Stimulated activated naive CD4-positive, alpha-beta T cell treated with Interleukin-2 at 50 U/mL for 16 hours (primary cell): Measurements from ENCODE around the gene POLR3GL.

ENCODE experiments used
- DNase-seq: peaks from one replicate; lab custom pipeline; 2025; lab: John Stamatoyannopoulos, UW

The POLR3GL gene

DNA sequence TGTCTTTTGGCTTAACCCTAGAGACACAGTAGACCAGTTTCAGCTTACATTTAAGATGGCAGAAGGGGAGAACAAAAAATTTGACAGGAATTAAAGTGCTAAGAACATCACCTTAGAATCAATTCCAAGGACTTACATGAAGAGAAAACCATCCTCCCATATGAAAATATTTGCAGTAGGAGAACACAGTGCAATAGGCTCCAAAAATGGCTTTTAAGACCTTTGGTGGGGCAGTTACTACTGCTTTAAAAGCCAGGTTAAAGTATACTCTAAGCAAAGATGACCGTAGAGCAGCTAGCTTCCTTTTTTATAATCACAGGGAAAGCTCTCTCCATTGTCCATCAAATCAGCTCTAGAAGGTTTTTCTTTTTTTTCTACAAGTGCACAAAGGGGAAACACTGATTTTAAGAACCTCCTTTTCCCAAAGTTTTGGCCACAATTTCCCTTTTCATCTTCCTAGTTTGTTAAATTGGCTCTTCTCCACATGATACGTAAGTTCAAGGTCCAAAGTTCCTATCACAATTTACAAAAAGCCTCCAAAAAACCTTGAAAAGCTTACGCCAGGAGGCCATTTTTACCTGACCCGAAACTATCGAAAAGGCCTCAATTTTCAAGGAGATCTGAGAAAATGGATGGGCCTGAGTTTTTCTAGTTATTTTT is 28.6 kb downstream of the POLR3GL start:
- DNase-seq: no peak

DNA sequence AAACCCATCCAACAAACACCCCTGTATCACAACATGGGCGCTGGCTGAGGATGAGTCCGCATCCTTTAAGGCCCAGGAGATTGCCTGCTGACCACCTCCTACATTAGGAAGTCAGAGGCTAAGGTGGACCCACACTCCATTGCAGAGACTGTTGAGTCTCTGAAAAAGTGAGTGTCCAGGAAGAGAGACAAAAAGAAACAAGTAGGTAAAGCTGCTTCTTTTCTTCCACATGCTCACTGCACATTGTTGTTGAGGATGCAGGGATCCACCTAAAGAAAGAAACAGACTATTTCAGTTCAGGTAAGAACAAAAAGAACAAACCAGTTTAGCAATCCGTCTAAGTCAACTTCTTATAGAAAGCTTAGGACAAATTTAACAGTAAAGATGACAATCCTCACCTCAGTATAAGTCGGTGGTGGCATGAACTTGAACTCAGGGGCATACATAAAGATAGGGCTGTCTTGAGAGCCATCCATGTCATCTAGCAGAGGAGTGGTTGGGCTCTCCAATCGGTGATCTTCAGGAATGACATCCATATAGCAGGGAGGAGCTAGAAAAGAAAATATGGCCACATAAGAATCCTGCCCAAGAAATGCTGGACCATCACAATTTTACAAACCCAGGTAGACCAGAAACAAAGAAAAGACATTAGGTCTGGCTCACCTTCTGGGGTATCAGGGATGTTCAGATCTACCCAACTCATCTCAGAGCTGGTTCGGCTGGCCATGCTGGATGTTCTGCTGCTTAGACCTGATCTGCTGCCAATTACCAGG is 29.3 kb downstream of the POLR3GL start:
- no peak for DNase-seq

DNA sequence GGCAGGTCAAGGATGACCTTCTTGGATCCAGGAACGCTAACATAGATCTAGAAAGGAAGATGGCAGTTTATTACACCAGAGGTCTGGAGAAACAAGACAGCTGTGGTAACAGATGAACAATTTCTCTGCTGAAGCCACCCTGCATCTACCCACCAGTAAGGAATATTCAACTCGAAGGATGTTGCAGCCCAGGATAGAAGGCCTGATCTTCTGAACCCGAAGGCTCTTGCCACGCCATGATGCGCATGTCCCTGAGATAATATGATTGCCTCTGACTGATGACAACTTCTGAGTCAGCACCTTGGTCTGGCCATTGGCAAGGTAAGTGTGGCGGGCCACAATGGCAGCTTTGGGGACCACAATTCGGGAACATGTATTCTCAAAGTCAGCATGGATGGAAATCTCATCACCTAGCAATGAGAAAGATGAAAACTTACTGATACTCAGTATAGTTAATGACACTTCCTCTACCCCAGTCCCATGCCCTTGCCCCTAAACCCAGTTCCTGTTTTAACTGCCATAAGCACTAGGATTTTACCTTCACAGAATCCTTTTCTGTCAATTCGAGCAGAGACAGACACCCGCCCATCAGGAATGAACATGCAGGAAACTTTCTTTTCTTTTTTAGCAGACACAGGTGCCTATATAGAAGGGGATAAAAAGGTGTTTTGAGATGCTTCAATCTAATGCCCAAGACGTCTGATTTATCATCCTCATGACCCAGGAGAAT is 30.1 kb downstream of the POLR3GL start:
- DNase-seq: peak; percentile 13

DNA sequence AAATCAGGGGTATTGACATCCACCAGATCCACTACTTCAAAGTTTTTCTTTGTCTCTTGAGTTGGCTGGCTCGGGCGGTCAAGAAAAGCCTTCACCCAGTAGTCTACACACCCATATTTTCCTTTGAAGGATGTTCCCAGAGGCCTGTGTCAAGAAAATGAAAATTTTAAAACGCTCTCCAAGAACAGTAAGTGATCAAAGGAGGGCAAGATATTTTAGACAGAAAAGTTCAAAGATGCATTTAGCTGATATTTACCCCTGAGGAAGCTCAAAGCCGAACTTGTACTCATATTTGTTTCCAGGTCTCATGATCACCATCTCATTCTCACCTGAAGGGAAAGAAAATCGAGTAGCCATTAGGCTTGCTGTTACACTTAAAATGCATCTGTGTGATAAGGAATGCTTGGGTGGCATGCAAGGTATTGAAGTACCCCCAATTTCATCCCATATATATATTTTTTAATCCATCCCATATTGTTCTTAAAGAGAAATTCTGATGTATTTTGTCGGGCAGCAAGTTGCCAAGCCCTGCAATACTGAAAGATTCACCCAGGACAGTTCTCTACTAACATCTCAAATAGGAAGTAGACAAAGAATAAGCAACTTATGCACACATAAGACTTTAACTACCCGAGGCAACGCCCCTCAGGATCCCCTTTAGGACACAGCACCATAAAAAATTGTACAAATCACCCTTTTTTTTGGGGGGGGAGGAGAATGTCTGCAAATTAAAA is 30.8 kb downstream of the POLR3GL start:
- no peak for DNase-seq

DNA sequence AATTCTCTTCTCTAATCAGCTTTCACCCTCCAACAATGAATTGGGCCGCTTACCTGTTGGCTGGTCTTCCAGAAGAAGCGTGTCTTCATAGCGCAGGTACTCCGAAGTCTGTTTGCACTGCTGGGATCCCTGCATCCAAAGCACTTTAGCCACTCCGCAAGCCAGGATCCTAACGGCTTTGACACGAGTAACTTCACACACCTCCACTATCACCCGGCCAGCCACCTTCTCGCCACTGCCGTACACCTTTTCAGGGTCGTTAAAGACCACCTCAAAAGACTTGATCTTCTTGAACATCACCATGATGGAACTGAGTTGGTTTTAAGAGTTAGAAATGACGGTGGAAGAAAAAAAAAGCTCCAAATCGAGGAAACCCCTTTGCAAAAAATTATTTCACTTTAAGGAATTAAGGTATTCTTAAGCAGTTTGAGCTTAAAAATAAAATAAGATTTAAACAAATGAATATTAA is 31.5 kb downstream of the POLR3GL start:
- DNase-seq: no peak

DNA sequence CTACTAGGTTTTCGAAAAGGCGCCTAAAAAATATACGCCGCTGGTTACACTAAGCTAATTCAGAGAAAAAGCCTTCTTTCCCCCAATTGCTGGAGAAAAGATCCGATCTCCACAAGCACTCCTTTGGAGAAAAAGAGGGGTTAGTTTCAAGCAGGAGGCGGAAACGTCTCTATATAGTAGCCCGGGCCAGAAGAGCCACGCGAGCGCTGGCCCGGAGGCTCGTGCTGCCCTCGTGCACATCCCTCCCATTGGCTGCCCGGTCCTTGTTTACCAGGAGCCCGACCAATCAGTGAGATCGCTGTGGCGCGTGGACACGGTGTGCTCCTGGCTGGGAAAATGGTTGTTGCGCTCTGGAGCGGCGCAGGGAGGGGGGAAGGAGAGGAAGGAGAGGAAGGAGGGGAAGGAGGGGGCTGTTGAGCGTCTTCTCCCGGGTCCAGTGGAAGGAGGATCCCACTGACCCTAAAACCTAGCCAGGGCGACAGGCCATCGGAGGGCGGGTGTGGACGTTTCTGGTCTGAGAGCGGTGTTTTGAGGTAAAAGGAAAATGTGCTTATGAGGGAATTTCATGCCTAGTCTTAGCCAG is 32.0 kb downstream of the POLR3GL start, which contains the start of gene TXNIP:
Gene TXNIP (minus strand): TSS at position 147 of the 583 bp plus-strand sequence. CDS start 313 bp downstream, outside the sequence.
- peak; percentile 94 for DNase-seq

DNA sequence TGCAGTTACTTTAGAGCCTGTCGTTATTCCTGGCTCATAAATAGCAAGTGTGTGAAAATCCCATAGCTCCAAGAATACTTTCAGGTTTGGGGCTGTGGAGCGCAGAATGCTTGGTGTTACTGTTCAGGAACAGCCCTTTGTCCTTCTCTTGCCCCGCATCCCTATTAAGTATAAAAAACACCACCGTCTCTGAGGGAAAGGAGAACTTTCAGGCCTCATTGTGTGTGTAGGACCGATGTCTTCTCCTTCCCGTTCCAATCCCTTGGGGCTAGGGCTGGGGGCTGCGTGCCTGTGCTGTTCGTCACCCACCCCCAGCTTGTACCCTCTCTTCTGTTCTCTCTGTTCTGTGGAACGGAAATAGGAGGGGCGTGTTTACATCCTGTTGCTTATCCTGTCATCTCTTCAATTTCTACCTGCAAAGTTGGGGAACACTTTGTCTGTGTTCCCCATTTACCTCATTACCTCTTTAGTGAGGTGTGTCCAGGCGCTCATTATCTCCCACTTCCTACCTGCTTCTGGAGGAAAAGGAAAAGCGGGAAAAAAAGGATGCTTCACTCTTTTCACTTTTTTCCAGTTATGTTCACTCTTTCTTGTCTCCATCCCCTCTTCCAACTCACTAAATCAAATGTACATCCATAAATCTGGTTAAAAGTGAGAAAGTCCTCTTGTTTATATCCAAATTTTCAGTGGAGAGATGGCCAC is 32.7 kb downstream of the POLR3GL start:
- peak; percentile 56 for DNase-seq

DNA sequence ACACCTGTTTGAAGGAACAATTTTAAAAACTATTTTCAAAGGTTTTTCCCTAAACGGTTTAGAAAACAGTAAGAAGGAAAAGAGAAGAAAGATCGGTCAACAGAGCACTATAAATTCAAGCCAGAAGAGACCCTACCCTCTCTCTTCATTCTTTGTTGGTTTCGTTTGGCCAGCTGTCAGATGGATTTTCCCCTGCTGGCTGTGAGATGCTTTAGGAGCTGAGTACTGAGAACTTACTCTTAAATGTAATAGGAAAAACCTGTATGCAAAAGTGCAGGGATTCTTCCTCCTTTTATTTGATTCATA is 33.2 kb downstream of the POLR3GL start:
- DNase-seq: no peak

DNA sequence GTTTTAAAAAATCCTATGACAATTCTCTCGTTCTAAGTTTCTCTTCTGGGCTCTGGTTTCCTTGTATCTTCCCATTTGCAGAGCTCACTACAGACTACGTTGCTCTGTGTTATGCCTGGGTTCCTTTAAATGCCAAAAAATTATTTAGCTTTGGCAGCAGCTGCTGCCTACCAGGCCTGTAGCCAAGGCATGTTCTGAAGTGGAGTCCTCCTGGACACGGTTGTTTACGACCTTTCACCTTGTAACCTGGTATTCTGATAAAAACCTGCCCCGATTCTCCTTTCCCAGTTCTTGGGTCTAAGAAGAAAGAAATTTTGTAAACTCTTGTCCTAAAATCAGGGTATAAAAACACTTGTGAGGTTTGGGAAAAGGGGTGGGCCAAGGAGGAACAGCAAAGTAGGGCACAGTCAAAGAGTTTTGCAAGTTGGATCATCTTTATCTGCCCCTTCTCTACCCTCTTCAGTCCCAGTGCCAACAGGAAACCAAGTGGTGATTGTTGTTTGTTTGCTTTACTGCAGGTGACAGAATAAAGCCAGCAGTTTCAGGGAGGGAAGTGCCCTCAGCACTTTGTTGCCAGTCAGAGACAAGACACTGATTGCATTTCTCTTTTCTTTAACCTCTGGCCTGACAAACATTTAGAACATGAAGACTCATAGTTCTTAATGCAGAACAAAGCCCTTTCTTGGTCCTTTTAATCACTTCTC is 35.0 kb downstream of the POLR3GL start:
- no peak for DNase-seq

DNA sequence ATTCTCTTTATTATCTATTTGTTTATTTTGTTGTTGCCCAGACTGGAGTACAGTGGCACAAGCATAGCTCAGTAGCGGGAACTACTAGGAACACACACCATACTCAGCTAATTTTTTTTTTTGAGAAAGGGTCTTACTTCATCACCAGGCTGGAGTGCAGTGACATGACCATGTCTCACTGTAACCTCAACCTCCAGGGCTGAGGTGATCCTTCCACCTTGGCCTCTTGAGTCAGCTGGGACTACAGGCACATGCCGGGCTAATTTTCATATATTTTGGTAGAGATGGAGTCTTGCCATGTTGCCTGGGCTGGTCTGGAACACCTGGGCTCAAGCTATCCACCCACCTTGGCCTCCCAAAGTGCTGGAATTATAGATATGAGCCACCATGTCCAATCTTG is 37.2 kb downstream of the POLR3GL start:
- DNase-seq: no peak

DNA sequence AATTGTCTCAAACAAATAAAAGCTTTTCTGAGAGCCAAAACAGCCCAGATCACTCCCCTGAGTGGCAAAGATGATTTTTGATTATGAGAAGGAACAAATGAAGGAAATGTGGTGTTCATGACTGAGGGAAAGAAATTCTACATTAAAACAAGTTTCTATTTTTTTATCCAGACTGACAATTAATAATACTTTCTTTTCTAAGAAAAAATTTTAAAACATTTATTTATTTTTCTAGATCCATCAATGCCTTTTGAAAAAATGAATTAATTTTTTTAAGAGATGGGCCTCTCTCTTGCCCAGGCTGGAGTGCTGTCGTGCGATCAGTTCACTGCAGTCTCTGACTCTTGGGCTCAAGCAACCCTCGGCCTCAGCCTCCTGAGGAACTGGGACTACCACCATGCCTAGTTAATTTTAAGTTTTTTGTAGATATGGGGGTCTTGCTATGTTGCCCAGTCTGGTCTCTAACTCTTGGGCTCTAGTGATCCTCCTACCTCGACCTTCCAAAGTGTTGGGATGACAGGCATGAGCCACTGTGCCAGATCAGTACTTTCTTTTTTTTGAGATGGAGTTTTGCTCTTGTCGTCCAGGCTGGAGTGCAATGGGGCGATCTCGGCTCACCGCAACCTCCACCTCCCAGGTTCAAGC is 43.1 kb downstream of the POLR3GL start:
- DNase-seq: no peak

DNA sequence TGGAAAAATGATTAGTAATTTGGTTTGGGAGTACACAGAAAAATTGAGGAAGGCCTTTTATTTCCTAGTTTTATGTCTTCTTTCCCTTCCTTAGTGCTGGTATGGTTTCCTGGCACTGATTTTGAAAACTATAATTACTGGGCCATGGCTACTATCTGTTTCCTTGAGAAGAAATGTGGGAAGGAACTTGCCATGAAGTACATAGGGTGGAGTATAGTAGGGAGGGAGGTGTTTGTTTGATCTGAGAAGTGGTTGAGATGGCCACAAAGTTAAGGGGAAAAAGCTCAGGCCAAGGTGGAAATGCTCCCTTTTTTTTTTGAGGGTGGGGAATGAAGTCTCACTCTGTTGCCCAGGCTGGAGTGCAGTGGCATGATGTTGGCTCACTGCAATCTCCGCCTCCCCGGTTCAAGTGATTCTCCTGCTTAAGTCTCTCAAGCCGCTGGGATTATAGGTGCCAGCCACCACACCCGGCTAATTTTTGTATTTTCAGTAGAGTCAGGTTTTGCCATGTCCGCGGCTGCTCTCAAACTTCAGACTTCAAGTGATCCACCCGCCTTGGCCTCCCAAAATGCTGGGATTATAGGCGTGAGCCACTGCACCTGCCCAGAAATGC is 45.7 kb downstream of the POLR3GL start:
- no peak for DNase-seq

DNA sequence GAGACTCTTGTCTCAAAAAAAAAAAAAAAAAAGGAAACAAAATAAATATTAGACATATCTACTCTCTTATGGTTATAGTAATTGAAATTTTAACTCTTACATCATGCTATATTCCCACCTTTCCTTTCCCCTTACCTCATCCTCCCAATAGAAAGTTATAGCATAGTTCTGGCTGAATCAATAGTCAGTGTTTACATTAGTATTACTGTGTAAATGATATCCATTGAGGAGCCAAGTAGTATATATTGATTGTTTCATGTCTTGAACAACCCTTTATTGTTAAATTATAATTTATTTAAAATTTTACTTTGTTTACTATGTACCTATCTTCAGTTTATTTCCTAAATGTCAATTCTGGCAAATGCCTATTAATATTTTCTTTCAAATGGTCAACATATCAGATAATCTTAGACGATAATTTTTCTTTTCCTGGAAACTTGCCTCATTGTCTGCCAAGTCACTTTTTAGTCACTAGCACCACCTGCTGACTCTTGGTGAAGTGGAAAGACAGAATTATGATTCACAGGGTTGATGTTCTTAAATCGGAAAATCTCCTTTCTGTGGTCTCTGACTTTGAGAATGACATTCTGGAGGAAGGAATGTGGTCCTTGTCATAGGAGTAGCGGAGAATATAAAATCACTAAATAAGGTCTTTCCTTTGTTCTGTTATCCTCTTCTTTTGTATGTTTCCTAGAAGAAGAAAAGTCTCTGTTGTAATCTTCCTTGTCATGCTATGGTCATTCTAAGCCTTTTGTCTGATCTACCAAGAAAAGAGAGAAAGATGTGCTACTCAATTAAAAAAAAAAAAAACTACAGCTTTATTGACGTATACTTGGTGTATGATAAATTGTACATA is 48.4 kb downstream of the POLR3GL start:
- peak; percentile 27 for DNase-seq

DNA sequence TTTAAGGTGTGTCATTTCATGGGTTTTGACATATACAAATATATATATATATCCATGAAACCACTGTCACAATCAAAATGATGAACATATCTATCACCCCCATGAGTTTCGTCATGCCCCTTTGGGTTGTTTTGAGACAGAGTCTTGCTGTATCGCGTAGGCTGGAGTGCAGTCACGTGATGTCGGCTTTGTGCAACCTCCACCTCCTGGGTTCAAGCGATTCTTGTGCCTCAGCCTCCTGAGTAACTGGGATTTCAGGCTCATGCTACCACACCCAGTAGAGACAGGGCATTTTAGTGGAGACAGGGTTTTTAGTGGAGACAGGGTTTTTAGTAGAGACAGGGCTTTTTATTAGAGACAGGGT is 49.1 kb downstream of the POLR3GL start:
- no peak for DNase-seq

DNA sequence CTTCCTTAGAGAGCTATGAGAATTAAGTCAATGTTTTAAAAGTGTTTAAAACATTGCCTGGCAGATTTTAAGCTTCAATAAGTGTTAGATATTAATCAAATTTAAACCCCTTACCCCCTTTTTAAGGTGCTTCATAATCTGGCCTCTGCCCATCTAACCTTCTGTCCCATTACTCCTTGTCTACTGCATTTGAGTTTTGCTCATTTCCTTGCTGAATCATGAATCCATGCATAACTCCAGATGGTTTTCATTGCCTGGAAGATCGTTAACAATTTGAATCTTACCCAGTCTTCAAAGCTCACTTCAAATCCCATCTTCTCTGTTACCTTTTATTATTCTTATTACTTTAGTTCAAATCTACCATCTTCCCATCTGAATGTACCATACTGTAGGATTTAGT is 52.4 kb downstream of the POLR3GL start:
- DNase-seq: no peak

DNA sequence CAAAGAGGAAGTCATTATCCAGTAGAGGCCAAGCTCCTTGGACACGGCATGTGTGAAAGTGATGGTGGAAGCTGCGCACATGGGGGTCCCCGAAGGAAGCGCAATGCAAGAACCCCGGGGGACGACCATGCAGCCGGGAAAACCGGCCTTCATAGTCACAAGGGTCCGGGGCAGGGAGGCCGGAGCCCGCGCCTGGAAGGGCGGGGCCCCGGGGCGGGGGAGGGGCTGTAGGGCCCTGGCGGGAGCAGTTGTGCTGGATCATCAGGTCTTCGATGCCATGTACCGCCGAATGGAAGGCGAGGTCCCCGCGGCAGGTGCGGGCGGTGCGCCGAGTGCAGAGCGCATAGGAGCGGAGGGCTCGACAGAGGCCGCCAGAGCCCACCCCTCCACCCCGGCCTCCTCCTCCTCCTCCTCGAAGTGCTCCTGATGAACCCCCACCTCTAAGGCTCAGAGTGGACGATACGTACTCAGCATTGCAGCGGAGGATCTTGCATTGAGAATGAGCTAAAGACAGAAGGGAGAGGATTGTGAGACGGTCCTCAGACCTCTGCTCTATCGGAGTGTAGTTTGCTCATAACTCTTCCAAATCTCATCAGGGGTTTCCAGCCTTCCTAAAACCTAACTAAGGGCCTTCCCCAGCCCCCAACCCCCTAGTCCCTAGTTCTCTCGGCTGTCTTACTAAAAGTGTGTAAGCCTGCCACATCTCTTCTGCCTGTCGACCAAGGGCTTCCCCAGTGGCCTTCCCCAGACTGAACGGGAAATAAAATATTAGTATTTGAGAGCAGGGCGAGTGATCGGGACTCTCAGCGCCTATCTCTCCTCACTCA is 55.0 kb downstream of the POLR3GL start:
- DNase-seq: no peak

DNA sequence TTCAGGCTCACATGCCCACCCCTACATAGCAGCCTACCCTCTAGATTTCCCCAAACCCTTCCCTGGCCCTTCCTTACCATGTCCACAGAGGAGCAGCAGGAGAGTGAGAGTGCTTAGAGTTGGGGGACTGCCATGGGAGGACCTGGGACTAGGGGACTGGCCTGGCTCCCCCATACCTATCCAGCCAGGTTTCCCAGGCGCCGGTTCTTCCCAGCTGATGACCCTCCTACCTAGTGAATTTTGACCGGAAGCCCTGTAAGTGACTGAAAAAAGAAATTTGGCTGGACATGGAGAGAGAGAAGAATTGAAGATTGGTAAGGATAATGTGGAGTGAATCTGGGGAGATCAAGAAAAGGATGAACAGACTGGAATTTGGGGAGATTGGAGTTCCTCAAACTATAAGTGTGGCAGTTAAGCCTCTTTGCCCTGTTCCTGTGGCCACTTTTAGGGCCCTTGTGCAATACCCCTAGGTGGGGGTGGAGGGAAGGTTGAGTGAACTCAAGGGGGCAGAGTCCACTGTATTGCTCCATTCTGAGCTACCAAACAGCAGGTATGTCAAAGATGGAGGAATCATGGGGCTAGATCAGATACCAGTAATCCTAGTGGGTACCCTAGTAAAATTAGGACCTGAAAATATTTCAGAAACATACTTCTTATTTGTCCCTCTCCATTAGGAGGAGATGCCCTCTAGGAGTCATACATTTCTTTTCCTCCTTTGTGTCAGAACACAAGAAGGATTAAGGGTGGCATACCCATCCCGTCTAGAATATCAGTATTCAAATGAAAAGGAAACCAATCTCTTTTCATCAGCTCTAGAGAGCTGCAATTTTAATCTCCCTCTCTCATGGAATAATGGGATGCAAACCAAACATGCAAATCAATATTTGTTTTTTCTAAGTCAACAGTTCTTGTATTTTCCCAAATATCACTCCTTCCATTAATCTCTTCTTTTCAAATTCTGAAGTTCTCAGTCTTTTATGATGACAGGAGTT is 55.9 kb downstream of the POLR3GL start:
- DNase-seq: no peak
